Heart left ventricle (tissue), 16 donors: Measurements from ENCODE around the gene PLEKHN1. TPM values are rescaled to one million over a fixed set of nuclear protein-coding genes. Genes with fewer than 3 reads are reported as not detected.

Experiments used
- ATAC-seq, 4 donors: fragments of 200-7000 bp; cut with Tn5 transposase; one replicate each; pipeline ENCODE4 v1.9.1; 2020 to 2022; ENCODE audit warnings: moderate library complexity in 4 of 4, mild to moderate bottlenecking in 3 of 4, moderate number of reproducible peaks in 1 of 4
- DNase-seq, 5 donors: peaks; one replicate each; pipeline ENCODE4 v3.0.0-alpha.2; 2020
- H3K27ac ChIP-seq, 12 donors: fragments of 200-600 bp; sonication (generic) in 4 of 12; one replicate each; pipeline versions ENCODE4 v1.5.0 to v1.8.0; 2016 to 2022; ENCODE audit warnings: mild to moderate bottlenecking in 2 of 12
- H3K27me3 ChIP-seq, 9 donors: fragments of 200-600 bp; sonication (generic) in 2 of 9; one replicate each; pipeline versions ENCODE4 v1.5.1 to v1.8.0; 2016 to 2022; ENCODE audit warnings: mild to moderate bottlenecking in 3 of 9
- H3K36me3 ChIP-seq, 9 donors: fragments of 200-600 bp; sonication (generic) in 2 of 9; one replicate each; pipeline versions ENCODE4 v1.5.0 to v1.8.0; 2018 to 2022; ENCODE audit warnings: mild to moderate bottlenecking in 2 of 9
- H3K4me1 ChIP-seq, 12 donors: fragments of 200-600 bp; sonication (generic) in 4 of 12; one replicate each; pipeline versions ENCODE4 v1.5.0 to v1.8.0; 2016 to 2022; ENCODE audit warnings: mild to moderate bottlenecking in 3 of 12
- H3K4me3 ChIP-seq, 12 donors: fragments of 200-600 bp; sonication (generic) in 4 of 12; one replicate each; pipeline versions ENCODE4 v1.5.0 to v1.8.0; 2017 to 2022; ENCODE audit warnings: mild to moderate bottlenecking in 9 of 12, moderate library complexity in 4 of 12
- H3K9me3 ChIP-seq, 12 donors: fragments of 200-600 bp; sonication (generic) in 4 of 12; one replicate each; pipeline versions ENCODE4 v1.5.0 to v1.8.0; 2016 to 2022; ENCODE audit warnings: mild to moderate bottlenecking in 1 of 12
- POLR2A ChIP-seq, 2 donors: fragments of 450-650 bp; IDR thresholded peaks; one replicate each; pipeline ENCODE4 v1.6.1; 2017; ENCODE audit warnings: antibody characterized with exemption in 2 of 2, mild to moderate bottlenecking in 2 of 2, moderate library complexity in 2 of 2
- WGBS, 4 donors: extraction: QIAGEN DNeasy Blood & Tissue Kit in 2 of 4; methylation state at CpG; one replicate each; pipeline versions ENCODE4 v1.1.5 to v1.1.7; 2013 to 2018; 5-methylcytosine and 5-hydroxymethylcytosine counted together
- intact Hi-C, 10 donors: fragments of 100-400 bp; cut with DNase I; formaldehyde crosslinking; loops; one replicate each; pipeline versions ENCODE4 v1.11.1 to v1.14.2; 2022
- polyA plus RNA-seq, 2 donors: library from polyadenylated mRNA; stranded (reverse); fragments of 200-250 nt; gene quantifications; one replicate each; pipeline ENCODE4 v1.2.3, GENCODE V29; 2013
- total RNA-seq, 9 donors: library from RNA; depleted of rRNA in 2 of 9; stranded (reverse); fragments of >200 nt in 2 of 9; fragmentation: NEBNext Ultra II Directional in 3 of 9; extraction: Animal tissue kit (Norgen Biotek cat#: 25700) in 3 of 9; gene quantifications; one replicate each; pipeline versions ENCODE4 v1.1.0 to v1.2.4, GENCODE V29; 2016 to 2023
- TF ChIP-seq, protein P1 (sequence below), 12 donors: fragments of 200-600 bp; sonication (generic) in 4 of 12; IDR thresholded peaks; one replicate each; pipeline versions ENCODE4 v1.5.0 to v1.8.0; 2018 to 2022; ENCODE audit warnings: antibody characterized with exemption in 12 of 12, mild to moderate bottlenecking in 5 of 12
- donor health status: ischemic (EF 13 %, LVEDD 7.1; RV severe dilation, severe dysfunction).
- donor health status: healthy with polysubstance abuse.
- donor health status: DM: no; HTN: yes; CAD: no.
- donor health status: DM: no; HTN: no; CAD: no.
- donor health status: ischemic (EF 25% LVEDD 6.9; RV normal size, moderate dysfunction).
- donor health status: ischemic (EF 25% LVEDD 5.7; RV mildly dilated, moderate dysfunction).
- donor health status: healthy.
- donor health status: DM: yes; HTN: yes; CAD: no.
- donor health status: ischemic (EF 35%, LVEDD 5.7; RV mildly dilated, moderate dysfunction).
- donor health status: nonischemic (EF 11% LVEDD 7.7; RV severe dilation, severe dysfunction).
- donor health status: DM: yes; HTN: yes; CAD: no.
- donor health status: PGD.
- donor health status: ischemic (EF 29% LVEDD 5.4; RV normal size, mild dysfunction).
- donor health status: nonischemic (EF 23%, LVEDD 6.1; RV moderate dilation, normal function).

PLEKHN1 gene
- total and polyA plus RNA-seq, 11 donors, result 0.15 to 0.63 (median 0.26) TPM; not detected in 7

DNA sequence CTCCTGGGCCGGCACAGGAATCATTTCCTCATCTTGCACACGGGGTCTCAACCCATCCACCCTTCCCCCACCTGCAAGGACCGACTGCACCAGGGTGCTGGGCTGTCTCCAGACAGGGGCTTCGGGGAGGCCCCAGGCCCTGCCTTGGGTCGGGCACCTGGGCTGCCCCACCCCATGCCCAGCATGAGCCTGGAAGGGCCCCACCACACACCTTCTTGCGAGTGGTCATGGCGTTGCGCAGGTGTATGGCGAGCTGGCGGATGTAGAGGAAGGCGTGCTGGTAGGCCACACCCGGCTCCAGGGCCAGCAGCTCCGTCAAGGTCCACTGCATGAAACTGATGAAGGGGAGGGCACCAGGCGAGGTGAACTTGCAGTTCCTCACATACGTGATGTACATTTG is 14.1 kb upstream of the PLEKHN1 start:
- Histone ChIP-seq H3K9me3 (no peaks in the 10 kb centered on the region), H3K4me3 (no peak overlapping the region), H3K27me3 (no peaks in the 10 kb centered on the region), H3K4me1 (peaks cover 0 to 3% (median under 1%) of the 10 kb centered on the region in 12 donors), H3K27ac (no peak overlapping the region), H3K36me3 (peaks cover 0 to 99% (median 95%) of the 10 kb centered on the region in 9 donors)
- no peak for TF ChIP-seq POLR2A (IDR thresholded peaks at IDR 0.05)
- TF ChIP-seq, protein P1, sequence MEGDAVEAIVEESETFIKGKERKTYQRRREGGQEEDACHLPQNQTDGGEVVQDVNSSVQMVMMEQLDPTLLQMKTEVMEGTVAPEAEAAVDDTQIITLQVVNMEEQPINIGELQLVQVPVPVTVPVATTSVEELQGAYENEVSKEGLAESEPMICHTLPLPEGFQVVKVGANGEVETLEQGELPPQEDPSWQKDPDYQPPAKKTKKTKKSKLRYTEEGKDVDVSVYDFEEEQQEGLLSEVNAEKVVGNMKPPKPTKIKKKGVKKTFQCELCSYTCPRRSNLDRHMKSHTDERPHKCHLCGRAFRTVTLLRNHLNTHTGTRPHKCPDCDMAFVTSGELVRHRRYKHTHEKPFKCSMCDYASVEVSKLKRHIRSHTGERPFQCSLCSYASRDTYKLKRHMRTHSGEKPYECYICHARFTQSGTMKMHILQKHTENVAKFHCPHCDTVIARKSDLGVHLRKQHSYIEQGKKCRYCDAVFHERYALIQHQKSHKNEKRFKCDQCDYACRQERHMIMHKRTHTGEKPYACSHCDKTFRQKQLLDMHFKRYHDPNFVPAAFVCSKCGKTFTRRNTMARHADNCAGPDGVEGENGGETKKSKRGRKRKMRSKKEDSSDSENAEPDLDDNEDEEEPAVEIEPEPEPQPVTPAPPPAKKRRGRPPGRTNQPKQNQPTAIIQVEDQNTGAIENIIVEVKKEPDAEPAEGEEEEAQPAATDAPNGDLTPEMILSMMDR (IDR thresholded peaks at IDR 0.05), result no peak
- no peak for ATAC-seq
- no peak for DNase-seq
- intact Hi-C loops, result loop anchor here in 2 of 10 donors (5.0 to 10.0 kb wide), 2 partner anchors 40 to 47 kb away; no protein-coding TSS in a partner anchor
- 86 to 94% (median 91%) methylated on average over 14 to 15 of the region's 15 CpGs for whole genome bisulfite sequencing, 4 donors

DNA sequence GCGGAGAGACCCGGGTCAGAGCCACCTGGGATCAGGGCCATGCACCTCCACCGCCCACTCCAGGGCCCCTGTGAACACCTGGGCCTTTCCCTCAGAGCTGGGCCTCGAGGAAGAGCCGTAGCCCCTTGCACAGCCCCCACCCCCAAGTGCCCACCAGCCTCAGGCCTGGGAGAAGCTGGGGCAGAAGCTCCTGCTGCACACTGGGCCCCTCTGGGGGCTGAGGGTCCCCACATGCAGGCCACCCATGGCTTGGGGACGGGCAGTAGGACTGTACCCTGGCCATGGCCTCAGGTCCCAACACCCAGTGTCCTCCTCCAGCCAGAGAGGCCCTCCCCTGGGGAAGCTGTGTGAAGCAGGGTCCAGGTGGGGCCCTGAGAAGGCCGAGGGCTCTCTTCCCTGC is 13.7 kb upstream of the PLEKHN1 start:
- Histone ChIP-seq H3K9me3 (no peaks in the 10 kb centered on the region), H3K27me3 (no peaks in the 10 kb centered on the region), H3K27ac (no peak overlapping the region), H3K4me3 (no peak overlapping the region), H3K36me3 (peaks cover 0 to 95% (median 92%) of the 10 kb centered on the region in 9 donors), H3K4me1 (peaks cover 0 to 7% (median 4%) of the 10 kb centered on the region in 12 donors)
- 87 to 97% (median 90%) methylated on average over 2 to 7 of the region's 7 CpGs for WGBS, 4 donors
- DNase-seq (no peak), ATAC-seq (no peak)
- intact Hi-C loops, result loop anchor here in 2 of 10 donors (5.0 to 10.0 kb wide), 2 partner anchors 40 to 48 kb away; no protein-coding TSS in a partner anchor
- TF ChIP-seq, protein P1 (IDR thresholded peaks at IDR 0.05), result no peak
- no peak for TF ChIP-seq POLR2A (IDR thresholded peaks at IDR 0.05)

DNA sequence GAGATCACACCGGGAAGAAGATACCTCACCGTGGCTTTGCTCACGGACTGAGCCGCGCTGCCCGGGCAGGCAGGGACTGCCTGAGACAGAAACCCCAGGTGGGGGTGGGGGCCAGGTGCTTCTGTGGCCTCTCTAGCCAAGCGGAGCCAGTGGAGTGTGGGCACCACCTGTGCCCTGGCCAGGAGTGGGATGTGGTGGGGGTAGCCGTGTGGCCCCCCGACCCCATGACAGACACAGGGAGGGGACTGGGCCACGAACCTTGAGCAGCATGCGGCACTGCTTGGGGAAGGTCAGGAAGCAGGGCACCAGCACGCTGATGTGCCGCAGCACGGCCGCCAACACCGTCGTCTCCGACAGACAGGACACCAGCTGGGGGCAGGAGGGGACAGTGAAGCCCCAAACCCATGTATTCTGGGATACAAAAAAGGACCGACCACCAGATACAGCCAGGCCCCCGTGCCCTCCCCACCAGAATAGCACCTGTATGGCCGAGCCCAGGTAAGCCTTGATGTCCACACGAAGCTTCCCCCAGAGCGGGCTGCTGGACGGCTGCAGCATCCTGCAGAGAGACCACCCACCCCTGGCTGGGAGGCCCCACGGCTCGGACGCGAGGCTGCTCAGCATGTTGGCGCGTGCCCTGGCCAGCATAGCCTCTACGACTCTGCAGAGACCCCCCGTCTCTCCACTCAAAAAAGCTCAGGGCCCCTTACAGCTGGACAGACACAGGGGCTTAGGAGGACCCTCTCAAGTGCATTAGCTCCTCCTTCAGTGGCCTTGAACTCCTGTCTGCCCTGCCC is 12.6 kb upstream of the PLEKHN1 start:
- no peak for ATAC-seq
- no peak overlapping the region for H3K27ac ChIP-seq
- peaks cover 0 to 18% (median 14%) of the 10 kb centered on the region in 12 donors for H3K4me1 ChIP-seq
- H3K27me3 ChIP-seq, result no peaks in the 10 kb centered on the region
- TF ChIP-seq, protein P1 (IDR thresholded peaks at IDR 0.05), result no peak
- TF ChIP-seq POLR2A (IDR thresholded peaks at IDR 0.05), result no peak
- DNase-seq, result no peak
- intact Hi-C loops, result loop anchor here in 2 of 10 donors (5.0 to 10.0 kb wide), 2 partner anchors 41 to 49 kb away; no protein-coding TSS in a partner anchor
- WGBS, 4 donors, result 90 to 97% (median 91%) methylated on average over 21 to 32 of the region's 32 CpGs
- H3K36me3 ChIP-seq, result peaks cover 0 to 85% (median 81%) of the 10 kb centered on the region in 9 donors
- H3K9me3 ChIP-seq, result no peaks in the 10 kb centered on the region
- no peak overlapping the region for H3K4me3 ChIP-seq

DNA sequence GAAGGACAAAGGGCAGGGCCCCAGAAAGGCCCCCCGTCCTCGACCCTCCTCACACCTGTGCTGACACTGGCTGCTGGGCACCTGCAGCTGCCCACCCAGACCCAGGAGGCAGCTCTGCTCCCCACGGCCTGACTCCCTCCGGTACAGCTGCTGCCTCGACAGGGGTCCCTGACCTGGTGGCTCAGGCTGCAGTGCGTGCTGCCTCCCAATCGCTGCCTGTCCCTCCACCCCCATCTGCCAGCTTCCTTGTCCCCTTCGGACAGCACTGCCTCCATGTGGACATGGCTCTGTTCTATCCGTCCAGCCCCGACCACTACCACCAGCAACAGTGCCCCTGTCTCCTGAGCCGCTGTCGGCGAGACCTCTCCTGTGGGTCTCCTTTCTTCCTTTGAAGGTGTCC is 11.4 kb upstream of the PLEKHN1 start:
- no peak for ATAC-seq
- Histone ChIP-seq H3K27ac (no peak overlapping the region), H3K27me3 (no peaks in the 10 kb centered on the region), H3K36me3 (peaks cover 0 to 73% (median 69%) of the 10 kb centered on the region in 9 donors), H3K4me1 (peaks cover 0 to 24% (median 19%) of the 10 kb centered on the region in 12 donors), H3K9me3 (no peaks in the 10 kb centered on the region), H3K4me3 (no peak overlapping the region)
- TF ChIP-seq, protein P1 (IDR thresholded peaks at IDR 0.05), result no peak
- TF ChIP-seq POLR2A (IDR thresholded peaks at IDR 0.05), result no peak
- intact Hi-C loops, result loop anchor here in 3 of 10 donors (5.0 to 10.0 kb wide), 3 partner anchors 43 to 50 kb away; no protein-coding TSS in a partner anchor
- no peak for DNase-seq
- 85 to 91% (median 89%) methylated on average over 10 to 13 of the region's 13 CpGs for WGBS, 4 donors
